Colon (tissue), 2 donors: ENCODE data around the gene KRT6B.

Experiments
- FAIRE-seq: peaks from 2 replicates; lab custom pipeline; 2012; peaks lifted over from hg19 to GRCh38; lab: Jason Lieb, UNC
- donor health status: control.
- donor health status: control.

The KRT6B gene

GRCh38 chr12:52436000-52436827, 15.7 kb downstream of the KRT6B start:
- FAIRE-seq: no peak

GRCh38 chr12:52435659-52435999, 16.3 kb downstream of the KRT6B start:
- no peak for FAIRE-seq

GRCh38 chr12:52434760-52435530, 17.0 kb downstream of the KRT6B start:
- FAIRE-seq: no peak

- FAIRE-seq: no peak
Observed at GRCh38 chr12:52434081-52434733, 17.7 kb downstream of the KRT6B start, which contains the start of gene KRT75. TSS of gene KRT75 (minus strand) at chr12:52434371. CDS start at chr12:52434304, 67 bp downstream.

- FAIRE-seq: no peak
Observed at GRCh38 chr12:52433501-52434080, 18.4 kb downstream of the KRT6B start.

- no peak for FAIRE-seq
Observed at GRCh38 chr12:52432559-52433207, 19.3 kb downstream of the KRT6B start.

GRCh38 chr12:52428121-52428520, 23.8 kb downstream of the KRT6B start:
- FAIRE-seq: no peak

- no peak for FAIRE-seq
Observed at GRCh38 chr12:52427083-52427482, 24.9 kb downstream of the KRT6B start.

- FAIRE-seq: no peak
Observed at GRCh38 chr12:52426034-52426433, 25.9 kb downstream of the KRT6B start.

GRCh38 chr12:52425466-52425865, 26.5 kb downstream of the KRT6B start:
- no peak for FAIRE-seq

GRCh38 chr12:52423661-52424500, 28.1 kb downstream of the KRT6B start:
- FAIRE-seq: no peak

- FAIRE-seq: no peak
Observed at GRCh38 chr12:52423035-52423434, 28.9 kb downstream of the KRT6B start.

GRCh38 chr12:52419656-52420055, 32.3 kb downstream of the KRT6B start:
- FAIRE-seq: no peak

GRCh38 chr12:52418576-52419110, 33.3 kb downstream of the KRT6B start:
- FAIRE-seq: no peak

GRCh38 chr12:52417740-52418139, 34.2 kb downstream of the KRT6B start:
- FAIRE-seq: no peak

GRCh38 chr12:52416795-52417194, 35.2 kb downstream of the KRT6B start:
- FAIRE-seq: no peak

GRCh38 chr12:52415870-52416750, 35.8 kb downstream of the KRT6B start:
- no peak for FAIRE-seq

GRCh38 chr12:52414936-52415335, 37.0 kb downstream of the KRT6B start:
- FAIRE-seq: no peak

- FAIRE-seq: no peak
Observed at GRCh38 chr12:52413782-52414345, 38.1 kb downstream of the KRT6B start.
